Smooth muscle cell (in vitro differentiated cells): Measurements from ENCODE around the gene DLG1. TPM values are rescaled to one million over a fixed set of nuclear protein-coding genes. Genes with fewer than 3 reads are reported as not detected.

Experiments used
- DNase-seq: peaks from one replicate; lab custom pipeline; 2025; ENCODE audit not compliant: unreplicated experiment; lab: John Stamatoyannopoulos, UW
- H2AFZ ChIP-seq: fragments of 200-600 bp; sonication (generic); 2 replicates; pipeline ENCODE4 v1.6.0; 2016; ENCODE audit warnings: antibody characterized with exemption, low read depth, mild to moderate bottlenecking
- H3F3A ChIP-seq: fragments of 200-600 bp; sonication (generic); 2 replicates; pipeline ENCODE4 v1.6.0; 2017; ENCODE audit warnings: antibody characterized with exemption, low read depth
- H3K27ac ChIP-seq: fragments of 200-600 bp; sonication (generic); 2 replicates; pipeline ENCODE4 v1.5.1; 2016; ENCODE audit warnings: low read depth, mild to moderate bottlenecking
- H3K27me3 ChIP-seq: fragments of 200-600 bp; sonication (generic); 2 replicates; pipeline ENCODE4 v1.6.1; 2016; ENCODE audit warnings: low read depth, mild to moderate bottlenecking
- H3K36me3 ChIP-seq: fragments of 200-600 bp; sonication (generic); 2 replicates; pipeline ENCODE4 v1.5.1; 2016; ENCODE audit warnings: low read depth
- H3K4me1 ChIP-seq: fragments of 200-600 bp; sonication (generic); 2 replicates; pipeline ENCODE4 v1.5.1; 2016; ENCODE audit warnings: low read depth
- H3K4me2 ChIP-seq: fragments of 200-600 bp; sonication (generic); 2 replicates; pipeline ENCODE4 v1.6.0; 2016; ENCODE audit warnings: mild to moderate bottlenecking
- H3K4me3 ChIP-seq: fragments of 200-600 bp; sonication (generic); 2 replicates; pipeline ENCODE4 v1.5.1; 2016; ENCODE audit warnings: mild to moderate bottlenecking
- H3K79me2 ChIP-seq: fragments of 200-600 bp; sonication (generic); 2 replicates; pipeline ENCODE4 v1.6.0; 2016; ENCODE audit warnings: low read depth, mild to moderate bottlenecking
- H3K9ac ChIP-seq: fragments of 200-600 bp; sonication (generic); 2 replicates; pipeline ENCODE4 v1.6.0; 2016; ENCODE audit warnings: low read depth
- H3K9me3 ChIP-seq: fragments of 200-600 bp; sonication (generic); replicated peaks from 2 replicates; pipeline ENCODE4 v1.5.1; 2016; ENCODE audit warnings: low read depth
- H4K20me1 ChIP-seq: fragments of 200-600 bp; sonication (generic); 2 replicates; pipeline ENCODE4 v1.6.0; 2016; ENCODE audit warnings: low read depth
- CTCF ChIP-seq: fragments of 200-600 bp; sonication (generic); IDR thresholded peaks from 2 replicates; pipeline ENCODE4 v1.5.1; 2017; ENCODE audit warnings: borderline replicate concordance, mild to moderate bottlenecking, antibody characterized with exemption; ENCODE audit not compliant: insufficient read depth, poor library complexity, severe bottlenecking
- WGBS: methylation state at CpG from one replicate; pipeline ENCODE4 v1.1.7; 2016; ENCODE audit warnings: low lambda C conversion rate; 5-methylcytosine and 5-hydroxymethylcytosine counted together
- polyA plus RNA-seq: library from polyadenylated mRNA; unstranded; fragments of >200 nt; fragmentation: Nextera tagmentation; extraction: Ambion mirVana; gene quantifications from 2 replicates; pipeline ENCODE4 v1.2.1, GENCODE V29; 2016
- total RNA-seq: library from RNA; depleted of rRNA; stranded (reverse); fragments of >200 nt; gene quantifications from 2 replicates; pipeline ENCODE4 v1.2.3, GENCODE V29; 2014

The DLG1 gene
- total and polyA plus RNA-seq, 2 experiments from 2014 or later, result 23.5 to 69.0 TPM

GRCh38 chr3:197231321-197231720, 67.1 kb downstream of the DLG1 start:
- Histone ChIP-seq H3K9me3 (no peaks in the 10 kb centered on the region), H3K79me2 (peaks cover 99% of the 10 kb centered on the region), H3K36me3 (no peaks in the 10 kb centered on the region), H3K9ac (no peak overlapping the region), H3F3A (peaks cover 12% of the 10 kb centered on the region), H3K27ac (no peak overlapping the region), H3K27me3 (no peaks in the 10 kb centered on the region), H3K4me1 (peaks cover 2% of the 10 kb centered on the region), H3K4me2 (no peak overlapping the region), H4K20me1 (peaks cover 93% of the 10 kb centered on the region), H3K4me3 (no peak overlapping the region), H2AFZ (no peak overlapping the region)
- TF ChIP-seq CTCF, result no peak
- DNase-seq, result no peak
- WGBS, result 98% methylated on average over 7 of the region's 7 CpGs

GRCh38 chr3:197229836-197230235, 68.6 kb downstream of the DLG1 start:
- H3K27ac ChIP-seq, result no peak overlapping the region
- no peak overlapping the region for H2AFZ ChIP-seq
- H3K9ac ChIP-seq, result no peak overlapping the region
- peaks cover 95% of the 10 kb centered on the region for H4K20me1 ChIP-seq
- no peak for DNase-seq
- no peaks in the 10 kb centered on the region for H3K36me3 ChIP-seq
- WGBS, result 97% methylated on average over 3 of the region's 3 CpGs
- no peak overlapping the region for H3K4me2 ChIP-seq
- H3K4me3 ChIP-seq, result no peak overlapping the region
- peaks cover 6% of the 10 kb centered on the region for H3K4me1 ChIP-seq
- H3K79me2 ChIP-seq, result peaks cover 99% of the 10 kb centered on the region
- peaks cover 8% of the 10 kb centered on the region for H3F3A ChIP-seq
- TF ChIP-seq CTCF, result no peak
- no peaks in the 10 kb centered on the region for H3K9me3 ChIP-seq
- no peaks in the 10 kb centered on the region for H3K27me3 ChIP-seq

- Histone ChIP-seq H3K4me2 (no peak overlapping the region), H3K27ac (no peak overlapping the region), H3K9me3 (no peaks in the 10 kb centered on the region), H4K20me1 (peaks cover 94% of the 10 kb centered on the region), H3K4me3 (no peak overlapping the region), H3K9ac (no peak overlapping the region), H3K36me3 (no peaks in the 10 kb centered on the region), H2AFZ (no peak overlapping the region), H3K27me3 (no peaks in the 10 kb centered on the region), H3K79me2 (peaks cover 98% of the 10 kb centered on the region), H3K4me1 (peaks cover 6% of the 10 kb centered on the region), H3F3A (peaks cover 2% of the 10 kb centered on the region)
- WGBS, result 65% methylated on average over 1 of the region's 1 CpG
- DNase-seq, result no peak
- no peak for TF ChIP-seq CTCF
Measured at GRCh38 chr3:197229178-197229577, 69.2 kb downstream of the DLG1 start.

GRCh38 chr3:197227780-197228574, 70.4 kb downstream of the DLG1 start:
- Histone ChIP-seq H3K9ac (no peak overlapping the region), H3K36me3 (no peaks in the 10 kb centered on the region), H3K27me3 (no peaks in the 10 kb centered on the region), H4K20me1 (peaks cover 94% of the 10 kb centered on the region), H3K27ac (no peak overlapping the region), H3K79me2 (peaks cover 98% of the 10 kb centered on the region), H3F3A (peaks cover 8% of the 10 kb centered on the region), H3K4me1 (peaks cover 6% of the 10 kb centered on the region), H2AFZ (no peak overlapping the region), H3K4me3 (no peak overlapping the region), H3K4me2 (no peak overlapping the region), H3K9me3 (no peaks in the 10 kb centered on the region)
- DNase-seq, result no peak
- no peak for TF ChIP-seq CTCF
- WGBS, result 98% methylated on average over 2 of the region's 2 CpGs
